ENCODE data around the gene SNED1.

SNED1 gene

GRCh38 chr2:241126771-241127202 lies 128.4 kb downstream of the SNED1 start:
- in situ Hi-C loops (cut with HindIII; ENCODE audit: low pct_unique_long_range_greater_than_20kb, low sequenced_read_pairs) = no loop called here
- no peak for TF ChIP-seq JUND (IDR thresholded peaks at IDR 0.05; ENCODE audit: low read depth)
- DNase-seq (ENCODE audit: low read depth in 1 of 2, low spot score in 1 of 2) = no peak

- DNase-seq (ENCODE audit: low read depth in 1 of 2, low spot score in 1 of 2) = no peak
- in situ Hi-C loops (cut with HindIII; ENCODE audit: low pct_unique_long_range_greater_than_20kb, low sequenced_read_pairs) = no loop called here
- TF ChIP-seq JUND (IDR thresholded peaks at IDR 0.05; ENCODE audit: low read depth) = no peak
Observed at GRCh38 chr2:241128266-241128665, 129.8 kb downstream of the SNED1 start.

GRCh38 chr2:241129086-241129871 lies 130.9 kb downstream of the SNED1 start:
- in situ Hi-C loops (cut with HindIII; ENCODE audit: low pct_unique_long_range_greater_than_20kb, low sequenced_read_pairs) = no loop called here
- no peak for DNase-seq (ENCODE audit: low read depth in 1 of 2, low spot score in 1 of 2)
- TF ChIP-seq JUND (IDR thresholded peaks at IDR 0.05; ENCODE audit: low read depth) = no peak

- no peak for TF ChIP-seq JUND (IDR thresholded peaks at IDR 0.05; ENCODE audit: low read depth)
- DNase-seq (ENCODE audit: low read depth in 1 of 2, low spot score in 1 of 2) = no peak
- in situ Hi-C loops (cut with HindIII; ENCODE audit: low pct_unique_long_range_greater_than_20kb, low sequenced_read_pairs) = no loop called here
Observed at GRCh38 chr2:241130316-241130715, 131.9 kb downstream of the SNED1 start.

- in situ Hi-C loops (cut with HindIII; ENCODE audit: low pct_unique_long_range_greater_than_20kb, low sequenced_read_pairs) = no loop called here
- TF ChIP-seq JUND (IDR thresholded peaks at IDR 0.05; ENCODE audit: low read depth) = no peak
- DNase-seq (ENCODE audit: low read depth in 1 of 2, low spot score in 1 of 2) = no peak
Observed at GRCh38 chr2:241131531-241131930, 133.1 kb downstream of the SNED1 start.

- DNase-seq (ENCODE audit: low read depth in 1 of 2, low spot score in 1 of 2) = no peak
- TF ChIP-seq JUND (IDR thresholded peaks at IDR 0.05; ENCODE audit: low read depth) = no peak
- in situ Hi-C loops (cut with HindIII; ENCODE audit: low pct_unique_long_range_greater_than_20kb, low sequenced_read_pairs) = no loop called here
Observed at GRCh38 chr2:241132538-241133435, 134.4 kb downstream of the SNED1 start.

- TF ChIP-seq JUND (IDR thresholded peaks at IDR 0.05; ENCODE audit: low read depth) = no peak
- in situ Hi-C loops (cut with HindIII; ENCODE audit: low pct_unique_long_range_greater_than_20kb, low sequenced_read_pairs) = no loop called here
- DNase-seq (ENCODE audit: low read depth in 1 of 2, low spot score in 1 of 2) = no peak
Observed at GRCh38 chr2:241133436-241133820, 135.0 kb downstream of the SNED1 start.

GRCh38 chr2:241134711-241135110 lies 136.3 kb downstream of the SNED1 start:
- in situ Hi-C loops (cut with HindIII; ENCODE audit: low pct_unique_long_range_greater_than_20kb, low sequenced_read_pairs) = no loop called here
- TF ChIP-seq JUND (IDR thresholded peaks at IDR 0.05; ENCODE audit: low read depth) = no peak
- DNase-seq (ENCODE audit: low read depth in 1 of 2, low spot score in 1 of 2) = no peak

- in situ Hi-C loops (cut with HindIII; ENCODE audit: low pct_unique_long_range_greater_than_20kb, low sequenced_read_pairs) = no loop called here
- no peak for TF ChIP-seq JUND (IDR thresholded peaks at IDR 0.05; ENCODE audit: low read depth)
- DNase-seq (ENCODE audit: low read depth in 1 of 2, low spot score in 1 of 2) = no peak
Observed at GRCh38 chr2:241135737-241136136, 137.3 kb downstream of the SNED1 start.

GRCh38 chr2:241136191-241136590 lies 137.8 kb downstream of the SNED1 start:
- TF ChIP-seq JUND (IDR thresholded peaks at IDR 0.05; ENCODE audit: low read depth) = no peak
- in situ Hi-C loops (cut with HindIII; ENCODE audit: low pct_unique_long_range_greater_than_20kb, low sequenced_read_pairs) = no loop called here
- no peak for DNase-seq (ENCODE audit: low read depth in 1 of 2, low spot score in 1 of 2)

- no peak for DNase-seq (ENCODE audit: low read depth in 1 of 2, low spot score in 1 of 2)
- no peak for TF ChIP-seq JUND (IDR thresholded peaks at IDR 0.05; ENCODE audit: low read depth)
- in situ Hi-C loops (cut with HindIII; ENCODE audit: low pct_unique_long_range_greater_than_20kb, low sequenced_read_pairs) = no loop called here
Observed at GRCh38 chr2:241136661-241137260, 138.3 kb downstream of the SNED1 start.

GRCh38 chr2:241137276-241138190 lies 139.1 kb downstream of the SNED1 start:
- no peak for TF ChIP-seq JUND (IDR thresholded peaks at IDR 0.05; ENCODE audit: low read depth)
- in situ Hi-C loops (cut with HindIII; ENCODE audit: low pct_unique_long_range_greater_than_20kb, low sequenced_read_pairs) = no loop called here

More at GRCh38 chr2:241137276-241138190, 139.1 kb downstream of the SNED1 start:
- DNase-seq (ENCODE audit: low read depth in 1 of 2, low spot score in 1 of 2) = no peak
